Cerebellar cortex (tissue), 1 donor: ENCODE results near the gene PTPRM.

Experiments used
- DNase-seq: peaks from one replicate; pipeline ENCODE4 v3.0.0-alpha.2; 2015; ENCODE audit warnings: low spot score

PTPRM gene

DNA sequence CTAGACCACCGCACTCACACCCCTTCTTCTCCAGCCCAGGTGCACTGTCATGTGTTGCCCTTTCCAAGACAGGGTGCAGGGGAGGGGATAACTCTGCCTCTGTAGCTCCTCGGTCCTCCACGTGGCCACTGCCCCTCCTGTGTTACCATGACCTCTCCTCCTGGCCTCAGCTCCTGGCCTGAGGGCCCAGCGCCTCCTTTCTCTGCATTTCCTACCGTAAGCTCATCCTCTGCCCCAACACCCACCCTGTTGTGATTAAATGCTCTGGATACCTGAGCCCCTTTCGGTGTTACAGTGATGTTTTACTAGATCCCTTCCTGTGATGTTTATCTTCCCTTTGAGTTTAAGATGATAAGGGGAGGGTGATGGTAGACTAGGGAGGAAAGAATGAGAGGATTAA, 242.3 kb downstream of the PTPRM start:
- DNase-seq = no peak

DNA sequence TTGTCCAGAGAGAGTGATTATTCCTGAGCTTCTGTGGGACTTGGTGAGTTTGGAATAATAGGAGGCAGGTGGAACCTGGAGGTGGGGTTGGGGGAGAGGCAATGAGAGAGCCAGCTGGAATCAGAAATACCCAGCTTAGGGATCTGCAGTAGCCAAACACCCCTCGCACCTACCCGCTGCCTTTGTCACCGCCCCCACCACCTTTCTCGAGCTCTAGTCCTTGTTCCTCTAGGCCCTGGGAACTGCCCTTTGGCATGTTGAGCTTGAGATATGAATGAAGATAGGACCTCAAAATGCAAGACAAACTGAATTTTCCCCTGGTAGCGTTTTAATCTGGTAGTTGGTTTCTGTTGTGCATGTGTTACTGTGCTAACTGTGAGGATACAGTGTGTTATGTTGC, 242.9 kb downstream of the PTPRM start:
- DNase-seq = no peak

DNA sequence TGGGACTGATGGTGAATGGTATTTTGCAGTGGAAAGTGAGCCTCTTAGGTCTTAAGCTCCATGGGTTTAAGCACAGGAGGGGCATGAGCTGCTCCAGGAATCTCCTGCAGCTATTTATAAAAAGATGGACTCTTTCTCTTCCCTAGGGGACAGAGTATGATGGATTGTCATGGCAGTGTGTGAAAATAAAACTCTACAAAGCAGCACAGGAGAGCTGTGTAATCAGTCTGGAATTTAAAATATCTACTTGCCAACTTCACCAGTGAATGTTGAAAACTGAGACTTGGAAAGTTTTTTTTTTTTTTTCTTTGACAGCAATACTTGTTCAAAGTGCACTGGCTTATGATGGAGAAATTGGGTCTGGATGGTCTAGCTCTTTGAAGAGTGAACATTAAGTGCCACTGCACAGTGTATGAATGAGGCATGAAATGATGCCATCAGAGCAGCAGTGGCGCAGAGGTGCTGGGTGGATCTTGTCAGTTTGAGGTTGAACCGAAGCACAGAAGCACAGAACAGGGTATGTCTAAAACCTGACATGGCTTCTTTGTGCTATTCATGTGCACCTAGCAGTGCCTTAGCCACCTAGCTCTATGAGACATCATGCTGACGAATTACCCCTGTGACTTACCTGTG, 245.4 kb downstream of the PTPRM start:
- no peak for DNase-seq

DNA sequence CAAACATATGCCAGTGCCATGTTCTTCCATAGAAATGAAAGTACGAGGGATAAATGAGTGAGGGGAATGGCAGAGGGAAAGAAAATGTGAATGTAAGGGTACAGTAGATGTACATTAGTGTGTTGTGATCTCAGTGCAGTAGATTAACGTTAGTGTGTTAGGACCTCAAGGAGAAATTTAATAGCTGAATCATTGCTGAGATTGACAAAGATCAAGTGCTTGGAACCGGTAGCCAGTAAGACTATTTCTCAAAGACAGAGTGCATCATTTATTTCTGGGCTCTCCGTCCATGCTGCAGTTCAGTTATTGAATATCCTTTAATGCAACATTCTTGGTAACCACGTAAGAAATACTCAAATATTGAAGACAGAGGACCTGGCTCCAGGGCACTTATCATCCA, 246.0 kb downstream of the PTPRM start:
- DNase-seq = no peak

DNA sequence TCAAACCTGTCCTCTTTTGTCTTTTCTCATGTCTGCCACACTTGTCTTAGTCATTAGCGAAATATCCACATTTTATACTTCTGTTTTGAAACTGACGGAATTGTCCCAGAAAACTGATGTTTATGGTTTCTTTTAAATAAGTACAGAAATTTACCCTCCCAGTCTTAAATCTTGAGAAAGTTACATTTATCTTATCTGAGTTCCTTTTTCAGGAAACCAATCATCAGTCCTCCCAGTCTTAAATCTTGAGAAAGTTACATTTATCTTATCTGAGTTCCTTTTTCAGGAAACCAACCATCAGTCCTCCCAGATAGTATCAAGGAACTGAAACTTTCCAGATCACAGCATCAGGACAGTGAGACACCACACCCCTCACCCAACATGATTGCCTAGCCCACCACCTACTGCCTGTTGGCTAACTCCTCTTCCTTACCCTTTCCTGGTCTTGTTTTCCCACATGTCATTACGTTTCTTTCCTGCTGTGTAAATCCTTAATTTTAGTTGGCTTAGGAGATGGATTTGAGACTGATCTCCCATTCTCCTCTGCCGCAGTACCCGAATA, 247.7 kb downstream of the PTPRM start:
- no peak for DNase-seq

DNA sequence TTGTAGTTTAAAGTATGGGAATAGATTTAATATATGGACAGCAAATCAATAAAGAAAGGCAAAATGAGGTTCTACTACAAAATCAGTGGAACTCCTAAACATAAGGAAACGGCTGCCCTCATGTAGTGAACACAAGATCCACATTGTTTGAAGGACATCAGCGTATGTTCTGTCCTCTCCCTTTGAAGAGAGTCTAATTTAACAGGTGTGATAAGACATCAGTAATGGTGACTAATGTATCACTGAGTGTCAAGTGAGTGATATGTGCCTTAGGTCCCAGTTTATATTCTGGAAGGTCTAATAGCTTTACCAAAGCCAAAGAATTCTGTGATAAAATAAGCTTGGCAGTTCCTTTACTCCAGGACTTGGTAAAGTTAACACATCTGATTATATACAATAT, 248.7 kb downstream of the PTPRM start:
- DNase-seq = no peak

DNA sequence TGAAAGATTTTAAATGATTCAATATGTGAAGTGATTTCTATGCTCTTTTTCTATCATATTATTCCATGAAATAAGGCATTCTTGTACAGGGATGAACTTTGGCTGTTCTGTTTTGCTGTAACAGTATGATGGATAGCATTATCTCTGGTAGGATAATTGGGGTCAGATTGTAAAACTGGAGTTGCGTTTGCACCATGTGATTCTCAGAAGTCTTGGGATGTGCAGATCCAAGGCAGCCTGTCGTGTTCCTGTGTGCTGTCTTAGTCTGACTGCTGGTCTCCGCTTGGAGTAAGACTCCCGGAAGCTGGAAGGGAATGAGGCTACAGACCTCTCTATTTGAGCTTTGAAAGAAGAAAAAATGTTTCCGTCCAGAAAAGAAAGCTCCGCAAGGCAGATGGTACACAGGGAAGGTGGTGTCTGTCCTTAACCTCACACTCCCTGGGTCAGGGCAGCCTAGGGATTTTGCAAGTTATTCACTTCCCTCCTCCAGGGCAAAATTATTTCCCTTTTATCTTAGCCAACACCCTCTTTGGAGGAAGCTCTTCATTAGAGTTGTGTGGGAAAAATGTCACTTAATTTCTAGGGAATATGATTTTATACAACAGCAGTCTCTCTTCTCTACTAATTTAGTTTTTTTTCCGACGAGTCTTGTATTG, 250.6 kb downstream of the PTPRM start:
- DNase-seq = no peak

DNA sequence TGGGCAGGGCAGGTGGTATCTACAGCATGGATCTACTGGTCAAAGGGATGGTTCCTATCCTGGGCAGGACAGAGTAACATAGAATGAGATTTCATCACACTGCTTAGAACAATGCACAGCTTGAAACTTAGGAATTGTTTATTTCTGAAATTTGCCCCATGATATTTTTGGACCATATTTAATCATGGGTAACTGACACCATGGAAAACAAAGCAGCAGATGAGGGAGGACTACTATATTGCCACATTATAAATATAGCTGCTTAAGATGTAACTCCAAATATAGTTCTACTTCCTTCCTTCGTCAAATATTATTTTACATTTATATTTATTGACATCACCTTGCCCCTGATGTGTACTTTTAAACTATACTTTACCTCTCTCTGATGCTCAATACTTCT, 254.7 kb downstream of the PTPRM start:
- DNase-seq = no peak

DNA sequence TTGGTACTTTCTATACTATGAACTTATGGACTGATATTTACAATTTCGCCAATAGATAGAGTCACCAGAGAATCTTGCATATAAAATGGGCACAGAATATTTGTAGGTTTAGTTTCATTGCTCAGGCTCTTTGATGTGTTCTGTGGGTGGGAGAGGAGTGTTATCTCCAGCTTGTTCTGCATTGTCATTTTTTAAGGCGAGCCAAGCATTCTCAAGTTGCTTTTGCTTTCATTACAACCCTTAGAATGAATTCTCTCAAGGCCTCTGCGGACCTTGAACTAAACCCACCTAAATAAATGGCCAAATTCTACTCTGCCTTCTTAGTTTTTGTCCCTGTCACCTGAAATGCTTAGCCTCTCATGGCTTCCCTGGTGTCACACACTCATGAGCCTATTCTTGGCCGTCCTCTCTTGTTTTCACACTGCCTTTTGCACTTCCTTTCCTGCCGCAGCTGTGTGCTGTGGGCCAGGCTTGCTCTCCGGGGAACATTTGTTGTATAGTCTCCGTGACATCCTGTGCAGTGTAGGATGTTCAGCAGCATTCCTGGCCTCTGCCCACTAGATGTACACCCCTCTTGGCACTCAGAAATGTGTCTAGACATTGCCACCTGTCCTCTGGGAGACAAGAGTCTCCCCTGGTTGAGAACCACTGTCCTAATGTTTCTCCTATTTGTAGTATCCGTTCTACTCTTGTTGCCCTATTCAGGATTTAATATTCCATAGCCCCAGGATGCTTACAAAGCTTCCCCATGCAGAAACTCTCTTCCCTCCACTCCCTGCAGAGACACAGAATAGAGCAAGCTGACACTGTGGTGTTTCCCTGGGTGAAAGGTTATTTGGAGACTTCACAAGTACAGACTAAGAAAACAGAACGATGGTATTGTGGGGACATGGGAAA, 255.6 kb downstream of the PTPRM start:
- no peak for DNase-seq

DNA sequence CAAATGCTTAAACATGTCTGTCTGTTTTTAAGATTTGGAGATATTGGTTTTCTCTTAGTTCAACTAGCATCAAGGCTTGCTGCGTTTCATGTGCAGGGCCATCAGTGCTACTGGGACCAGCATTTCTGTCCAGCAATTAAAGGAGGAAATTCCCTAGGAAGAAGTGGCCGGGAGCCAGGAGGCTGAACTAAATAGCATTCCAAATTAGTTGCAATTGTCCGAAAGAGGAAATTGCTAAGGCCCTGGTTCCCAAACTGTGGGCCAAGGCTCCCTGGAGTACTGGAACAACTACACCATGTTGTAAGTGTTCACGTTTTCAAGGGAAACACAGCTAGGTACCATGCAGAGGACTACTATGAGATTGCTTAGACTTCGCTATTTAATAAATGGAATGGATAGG, 257.9 kb downstream of the PTPRM start:
- no peak for DNase-seq

DNA sequence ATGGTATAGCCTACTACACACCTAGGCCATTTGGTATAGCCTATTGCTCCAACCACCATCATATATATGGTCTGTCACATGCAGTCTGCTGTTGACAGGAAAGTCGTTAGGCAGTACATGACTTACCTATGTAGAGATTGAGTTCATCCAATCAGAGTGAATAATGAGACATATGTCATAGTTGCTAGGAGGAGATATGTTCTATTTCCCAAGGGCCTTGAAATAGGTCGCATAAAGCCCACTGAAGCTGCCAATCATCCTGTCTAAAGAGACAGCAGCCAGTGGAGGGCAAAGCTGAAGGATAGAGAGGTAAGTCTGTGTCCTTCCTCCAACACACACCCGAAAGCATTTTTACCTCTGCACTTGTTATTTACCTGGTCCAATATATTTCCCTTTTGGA, 263.4 kb downstream of the PTPRM start:
- no peak for DNase-seq

DNA sequence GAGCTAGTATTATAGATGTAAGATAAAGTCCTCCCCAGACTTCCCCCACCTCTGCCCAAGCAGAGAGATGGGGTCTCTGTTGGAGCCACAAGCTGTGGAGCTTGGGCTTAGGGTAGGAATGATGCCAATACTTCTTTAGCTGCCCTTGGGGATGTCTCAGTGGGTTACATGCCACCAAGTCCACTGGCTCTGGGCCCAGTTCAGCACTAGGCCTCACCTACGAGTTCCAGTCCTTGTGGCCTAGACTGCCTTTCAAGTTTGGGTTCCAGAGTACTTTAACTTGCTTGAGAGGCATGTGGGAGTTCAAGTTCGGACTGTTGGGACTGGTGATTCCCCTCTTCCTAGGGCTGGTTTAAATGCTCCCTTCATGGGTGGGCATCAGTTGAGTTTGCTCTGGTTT, 272.4 kb downstream of the PTPRM start:
- no peak for DNase-seq

DNA sequence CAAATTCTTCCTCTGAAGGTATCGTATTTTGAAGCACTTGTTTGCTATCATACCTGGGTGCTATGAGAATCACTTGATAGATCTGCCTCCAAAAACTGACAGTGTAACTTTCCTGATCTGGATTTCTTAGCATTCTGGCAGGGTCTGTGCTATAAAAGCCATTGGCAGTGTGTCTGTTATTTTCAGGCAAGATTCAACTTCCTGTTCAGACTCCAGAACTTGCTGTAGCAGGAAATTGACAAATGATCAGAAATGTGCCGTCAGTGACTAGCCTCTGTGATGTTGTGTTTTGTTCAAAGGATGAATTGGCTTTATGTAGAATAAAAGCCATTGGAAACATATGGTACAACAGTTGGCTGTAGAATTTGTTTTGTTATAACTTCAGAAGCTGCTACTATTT, 273.3 kb downstream of the PTPRM start:
- DNase-seq = no peak

DNA sequence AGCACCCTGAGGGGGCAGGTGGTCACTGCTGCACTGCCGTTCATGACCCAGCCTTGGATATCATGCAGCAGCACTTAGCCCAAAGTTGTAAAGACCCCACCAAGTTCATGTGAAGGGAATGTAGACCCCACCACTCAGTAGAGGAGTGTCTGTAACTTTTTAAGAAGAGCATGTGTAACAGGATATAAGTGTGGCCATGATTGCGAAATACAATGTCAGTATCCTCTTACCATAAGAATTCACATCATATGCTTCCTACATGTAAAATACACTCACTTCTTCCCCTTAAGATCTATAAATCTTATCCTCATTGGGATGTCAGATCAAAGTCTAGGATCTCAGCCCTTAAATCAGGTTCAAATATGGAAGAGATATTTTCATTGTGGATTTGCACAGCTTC, 276.9 kb downstream of the PTPRM start:
- no peak for DNase-seq

DNA sequence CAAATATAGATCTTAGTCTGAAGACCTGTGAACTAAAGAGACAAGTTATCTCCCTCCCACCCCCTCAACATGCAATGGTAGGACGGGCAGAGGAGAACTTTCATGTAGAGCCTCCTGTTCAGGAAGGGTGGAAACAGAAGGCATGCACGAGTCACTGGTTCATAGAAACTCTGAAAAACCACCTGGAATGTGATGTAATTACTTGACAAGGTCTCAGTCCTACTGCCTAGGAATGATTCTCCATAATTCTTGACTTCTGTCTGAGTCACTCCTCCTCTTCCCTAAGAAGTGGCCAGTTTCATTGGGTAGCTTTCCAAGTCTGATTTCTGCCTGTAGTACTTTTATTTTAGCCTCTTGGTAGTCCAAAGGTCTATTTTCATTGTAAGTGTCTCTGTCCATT, 277.3 kb downstream of the PTPRM start:
- no peak for DNase-seq

DNA sequence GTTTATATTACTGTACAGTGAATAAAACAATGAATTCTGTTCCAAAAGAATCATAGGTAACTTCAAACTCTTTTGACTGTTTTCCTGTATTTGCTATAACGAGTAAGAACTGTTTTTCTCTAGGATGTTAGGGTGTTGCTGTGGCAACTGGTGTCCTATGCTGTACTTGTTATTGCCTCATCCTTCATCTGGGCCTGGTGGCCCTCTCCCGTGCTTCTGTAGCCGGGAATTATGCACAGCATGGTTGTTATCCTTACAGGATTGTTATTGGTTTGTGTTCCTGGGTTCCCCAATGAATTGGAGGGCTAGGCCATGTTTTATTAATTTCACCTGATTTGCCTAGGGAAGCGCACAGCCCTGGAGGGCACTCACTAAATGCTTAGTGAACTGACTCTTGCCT, 279.2 kb downstream of the PTPRM start:
- no peak for DNase-seq

DNA sequence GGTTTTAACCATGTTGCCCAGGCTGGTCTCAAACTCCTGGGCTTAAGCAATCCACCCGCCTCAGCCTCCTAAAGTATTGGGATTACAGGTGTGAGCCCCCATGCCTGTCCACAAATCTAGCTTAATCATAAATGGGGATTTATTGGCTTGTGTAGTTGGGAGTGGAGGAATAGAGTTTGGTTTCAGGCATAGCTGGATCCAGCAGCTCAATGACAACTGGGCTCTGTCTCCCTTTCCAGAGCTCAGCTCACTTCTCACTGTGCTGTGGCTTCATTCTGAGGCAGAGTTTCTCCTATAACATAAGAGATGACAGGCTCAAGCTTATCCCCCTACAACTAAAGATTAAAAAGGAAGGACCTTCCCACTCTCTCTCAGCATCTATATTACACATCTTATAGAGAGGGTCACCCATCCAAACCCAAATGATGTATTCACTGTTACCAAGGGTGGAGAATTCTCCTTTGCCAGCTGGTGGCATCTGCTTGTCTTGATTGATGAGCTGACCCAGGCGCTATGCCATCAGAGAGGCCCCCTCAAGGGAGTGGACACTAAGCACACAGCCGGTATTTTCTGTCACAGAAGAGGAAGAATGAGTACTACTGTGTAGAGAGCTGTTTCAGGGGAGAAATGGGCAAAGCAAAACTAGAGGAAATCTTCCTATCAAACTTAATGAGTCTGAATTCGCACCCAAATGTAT, 280.4 kb downstream of the PTPRM start:
- DNase-seq = no peak

DNA sequence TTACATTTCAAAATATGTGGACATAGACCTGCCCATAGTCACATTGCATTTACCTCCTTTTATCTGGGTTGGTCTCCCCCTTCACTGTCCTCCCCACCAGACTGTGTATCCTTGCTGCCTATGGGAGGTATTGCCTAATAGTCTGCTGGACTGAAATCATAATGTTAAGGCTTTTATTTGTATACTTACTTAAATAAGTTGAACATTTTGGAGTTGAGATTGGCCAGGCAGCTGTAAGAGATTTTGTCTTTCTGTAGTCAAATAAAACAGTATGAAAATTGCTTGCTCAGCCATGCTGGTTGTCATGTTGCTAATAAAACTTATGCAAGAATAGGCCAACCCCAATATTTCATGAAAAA, 280.9 kb downstream of the PTPRM start:
- DNase-seq = no peak

DNA sequence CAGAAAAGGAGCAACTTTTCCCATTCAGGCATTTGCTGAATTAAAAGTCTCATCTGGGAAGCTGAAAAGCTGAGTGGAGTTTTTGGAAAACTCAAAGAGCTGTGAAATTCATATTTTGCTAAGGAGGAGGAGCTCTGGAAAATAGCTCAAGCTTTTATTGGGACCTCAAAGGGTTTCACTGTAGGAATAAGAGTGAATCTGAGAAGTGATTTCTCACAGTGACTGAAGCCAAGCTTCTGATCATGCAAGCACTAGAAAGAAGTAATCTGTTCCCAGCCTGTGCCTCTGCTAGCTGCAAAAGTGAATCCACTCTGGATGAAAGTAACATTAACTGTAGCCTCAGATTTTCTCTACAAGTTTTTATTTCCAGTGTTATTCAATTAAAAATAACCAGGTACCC, 283.3 kb downstream of the PTPRM start:
- no peak for DNase-seq

DNA sequence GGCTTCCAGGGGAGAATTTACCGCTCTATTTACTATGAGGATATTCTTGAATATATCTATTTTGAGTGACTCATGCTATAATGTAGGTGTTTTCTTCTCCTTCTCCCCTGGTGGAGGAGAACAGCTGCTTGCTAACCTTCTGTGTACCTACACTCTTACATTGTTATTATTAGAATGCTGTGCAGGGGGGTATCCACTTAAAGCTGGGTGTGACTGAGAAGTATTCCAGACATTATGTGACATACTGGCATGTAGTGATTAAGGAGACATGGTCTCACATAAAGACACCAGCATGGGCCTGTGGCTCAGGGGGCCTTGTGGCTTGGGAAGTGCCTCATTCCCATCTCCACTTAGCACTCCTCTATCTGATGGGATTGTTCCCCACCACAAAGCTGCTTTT, 287.9 kb downstream of the PTPRM start:
- DNase-seq = no peak

DNA sequence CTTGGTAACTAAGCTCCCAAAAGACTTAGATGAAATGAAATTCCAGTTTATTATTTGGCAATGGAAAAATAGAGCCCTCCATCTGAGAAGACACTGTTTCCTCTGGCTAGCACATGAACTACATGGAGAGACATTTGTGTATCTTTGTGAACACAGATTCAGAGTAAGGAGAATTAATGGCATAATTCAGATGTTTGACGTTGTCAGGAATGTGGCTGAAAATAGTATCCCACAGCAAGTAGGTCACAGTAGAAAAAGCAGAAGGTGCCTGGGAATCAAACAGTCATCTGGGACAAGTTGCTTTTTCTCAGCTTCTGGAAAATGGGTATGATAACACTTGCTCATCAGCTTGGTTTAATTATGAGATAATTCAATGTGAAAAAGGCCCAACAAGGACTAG, 288.6 kb downstream of the PTPRM start:
- DNase-seq = no peak

DNA sequence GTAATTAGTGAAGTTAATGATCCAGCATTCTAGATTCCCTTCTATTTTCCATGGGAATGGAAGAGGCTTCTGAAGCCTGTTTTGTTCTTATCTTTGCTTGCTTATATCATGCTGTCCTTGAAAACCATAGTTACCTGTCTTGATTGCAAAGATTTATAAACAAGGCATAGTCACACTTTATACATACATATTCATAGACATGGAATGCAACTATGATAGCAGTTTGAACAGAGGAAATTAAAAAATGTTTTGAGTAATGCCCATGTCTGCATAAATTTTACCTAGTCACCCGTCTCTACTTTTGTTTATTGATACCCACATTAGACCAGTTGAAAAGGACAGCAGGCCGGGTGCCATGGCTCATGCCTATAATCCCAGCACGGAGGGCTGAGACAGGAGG, 289.0 kb downstream of the PTPRM start:
- DNase-seq = no peak
